ENCODE data around the gene DIDO1.

Gene DIDO1

GRCh38 chr20:62935204-62935967 is 9.1 kb upstream of the DIDO1 start:
- no peak overlapping the region for H3K4me3 ChIP-seq (ENCODE audit: low read length)
- DNase-seq (ENCODE audit: low read depth): no peak

GRCh38 chr20:62933966-62934365 is 7.7 kb upstream of the DIDO1 start:
- no peak overlapping the region for H3K4me3 ChIP-seq (ENCODE audit: low read length)
- TF ChIP-seq CTCF (conservative IDR thresholded peaks at IDR 0.05; ENCODE audit: low read length): no peak
- no peak for DNase-seq (ENCODE audit: low read depth)

More at GRCh38 chr20:62935204-62935967, 9.1 kb upstream of the DIDO1 start:
- no peak for TF ChIP-seq CTCF (conservative IDR thresholded peaks at IDR 0.05; ENCODE audit: low read length)

GRCh38 chr20:62931464-62931863 is 5.2 kb upstream of the DIDO1 start:
- DNase-seq (ENCODE audit: low read depth): no peak
- TF ChIP-seq CTCF (conservative IDR thresholded peaks at IDR 0.05; ENCODE audit: low read length): no peak
- no peak overlapping the region for H3K4me3 ChIP-seq (ENCODE audit: low read length)

GRCh38 chr20:62929051-62929538 is 2.8 kb upstream of the DIDO1 start:
- H3K4me3 ChIP-seq (ENCODE audit: low read length): peak overlapping the region; percentile 65
- DNase-seq (ENCODE audit: low read depth): peak; percentile 50
- TF ChIP-seq CTCF (conservative IDR thresholded peaks at IDR 0.05; ENCODE audit: low read length): no peak

GRCh38 chr20:62928246-62928939 is 2.1 kb upstream of the DIDO1 start:
- H3K4me3 ChIP-seq (ENCODE audit: low read length): peak overlapping the region; percentile 65
- TF ChIP-seq CTCF (conservative IDR thresholded peaks at IDR 0.05; ENCODE audit: low read length): no peak
- DNase-seq (ENCODE audit: low read depth): peak; percentile 40

- no peak for DNase-seq (ENCODE audit: low read depth)
- H3K4me3 ChIP-seq (ENCODE audit: low read length): peak overlapping the region; percentile 87
- no peak for TF ChIP-seq CTCF (conservative IDR thresholded peaks at IDR 0.05; ENCODE audit: low read length)
Observed at GRCh38 chr20:62927128-62927705, 912 bp upstream of the DIDO1 start.
